ENCODE results near the gene MSMO1.

GRCh38 chr4:165293927-165294649 is 33.4 kb upstream of the MSMO1 start:
- TF ChIP-seq CTCF (IDR thresholded peaks at IDR 0.05) (no peak), EP300 (IDR thresholded peaks at IDR 0.05) (no peak), POLR2A (IDR thresholded peaks at IDR 0.05) (no peak)

Measured in tibial nerve (tissue), 4 donors.